Measurements from ENCODE around the gene CBFA2T3. TPM values are rescaled to one million over a fixed set of nuclear protein-coding genes. Genes with fewer than 3 reads are reported as not detected.

CBFA2T3 gene
- total RNA-seq, 1 experiment from 2014 or later = not detected

DNA sequence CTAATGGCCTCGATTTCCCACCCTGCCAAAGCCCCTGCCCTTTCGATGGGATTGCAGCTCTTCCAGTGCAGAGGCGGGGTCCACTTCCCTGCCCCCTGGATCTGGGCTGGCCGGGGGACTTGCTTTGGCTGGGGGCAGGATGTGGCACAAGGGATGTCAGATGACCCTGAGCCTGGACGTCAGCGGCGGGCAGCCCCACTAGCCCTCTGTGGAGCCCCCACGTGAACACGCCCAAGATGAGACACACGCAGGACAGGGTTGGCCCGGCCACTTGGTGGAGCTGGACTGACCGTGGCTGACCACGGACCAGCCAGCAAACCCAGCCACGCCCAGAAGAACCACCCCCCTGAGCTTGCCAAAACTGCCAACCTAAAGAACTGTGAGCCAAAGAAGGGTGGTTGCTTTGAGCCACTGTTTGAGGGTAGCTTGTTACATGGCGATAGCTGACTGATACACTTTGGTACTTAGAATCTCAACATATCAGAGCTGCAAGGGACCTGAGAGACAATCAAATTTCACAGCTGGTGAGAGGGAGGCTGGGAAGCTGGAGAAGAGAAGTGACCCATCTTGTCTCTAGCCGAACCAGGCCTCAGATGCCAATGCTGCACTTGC, 63.9 kb downstream of the CBFA2T3 start:
- no peak for DNase-seq (ENCODE audit: extremely low read depth, low read depth)

DNA sequence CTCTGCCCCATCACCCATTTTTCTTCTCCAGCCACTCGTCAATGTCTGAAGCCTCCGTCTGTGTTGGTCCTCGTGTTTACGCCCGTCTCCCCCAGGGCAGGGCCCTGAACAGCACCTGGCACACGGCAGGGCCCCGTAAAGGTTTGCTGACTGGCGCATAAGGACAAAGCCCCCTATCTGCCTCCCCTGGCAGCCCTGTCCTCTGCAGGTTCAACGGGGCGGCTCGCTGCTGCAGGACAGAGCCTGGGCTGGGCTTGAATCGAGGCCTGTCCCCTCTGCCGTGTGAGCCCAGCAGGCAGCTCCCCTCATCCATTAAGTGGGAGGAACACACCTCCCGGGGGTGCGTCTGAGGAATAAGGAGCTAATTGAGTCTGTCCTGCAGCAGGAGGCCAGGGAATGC, 64.5 kb downstream of the CBFA2T3 start:
- DNase-seq (ENCODE audit: extremely low read depth, low read depth) = no peak

DNA sequence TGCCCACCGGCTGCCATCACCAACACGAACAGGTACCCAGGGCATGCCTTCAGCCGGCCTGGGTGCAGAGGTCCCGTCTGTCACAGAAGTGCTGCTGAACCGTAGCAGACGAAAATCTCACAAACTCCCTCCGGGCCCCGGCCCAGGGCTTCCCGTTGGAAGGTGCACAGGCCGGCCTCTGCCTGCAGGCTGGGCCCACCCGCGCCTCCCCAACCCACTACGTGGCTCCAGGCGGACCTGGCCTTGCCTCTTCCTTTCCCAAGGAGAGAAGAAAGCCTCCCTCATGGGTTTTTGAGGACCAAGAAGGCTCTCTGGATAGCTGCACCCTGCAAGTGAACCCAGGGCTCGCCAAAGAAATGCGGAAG, 65.1 kb downstream of the CBFA2T3 start:
- no peak for DNase-seq (ENCODE audit: extremely low read depth, low read depth)

DNA sequence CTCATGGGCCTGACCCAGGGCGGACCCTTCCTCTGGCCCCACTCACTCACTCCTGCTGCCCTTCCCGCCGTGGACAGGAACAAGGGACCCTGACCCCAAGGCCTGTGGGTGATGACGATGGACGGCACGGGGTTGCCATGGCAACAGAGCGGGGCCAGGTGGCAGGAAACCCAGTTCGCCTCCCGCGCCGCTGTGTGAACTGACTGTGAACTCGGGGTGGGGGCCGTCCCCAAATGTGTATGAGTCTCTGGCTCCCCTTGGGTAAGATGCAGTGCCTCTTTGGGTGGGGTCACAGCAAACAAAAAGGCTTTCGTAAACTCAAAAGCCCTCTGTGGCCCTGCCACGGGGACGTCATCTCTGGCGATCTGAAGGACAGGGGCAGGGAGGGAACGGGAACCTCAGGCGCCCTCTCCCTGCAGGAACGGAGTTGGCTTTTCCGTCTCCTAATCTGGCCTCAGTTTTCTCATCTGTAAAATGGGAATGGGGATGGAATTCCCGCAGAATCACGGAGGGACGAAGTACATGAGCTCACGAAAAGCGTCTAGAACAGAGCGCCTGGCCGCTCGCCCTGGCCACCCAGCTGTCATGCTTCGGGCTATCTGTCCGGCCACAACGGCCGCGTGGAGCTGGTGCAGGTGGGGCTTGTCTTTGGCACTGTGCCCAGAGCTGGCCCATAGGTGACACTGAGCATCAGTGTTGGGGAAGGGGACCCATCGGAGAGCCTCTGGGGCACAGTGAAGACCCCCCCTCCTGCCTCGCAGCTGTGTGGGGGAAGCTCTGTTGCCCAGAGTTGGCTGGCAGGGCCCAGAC, 65.7 kb downstream of the CBFA2T3 start:
- no peak for DNase-seq (ENCODE audit: extremely low read depth, low read depth)

DNA sequence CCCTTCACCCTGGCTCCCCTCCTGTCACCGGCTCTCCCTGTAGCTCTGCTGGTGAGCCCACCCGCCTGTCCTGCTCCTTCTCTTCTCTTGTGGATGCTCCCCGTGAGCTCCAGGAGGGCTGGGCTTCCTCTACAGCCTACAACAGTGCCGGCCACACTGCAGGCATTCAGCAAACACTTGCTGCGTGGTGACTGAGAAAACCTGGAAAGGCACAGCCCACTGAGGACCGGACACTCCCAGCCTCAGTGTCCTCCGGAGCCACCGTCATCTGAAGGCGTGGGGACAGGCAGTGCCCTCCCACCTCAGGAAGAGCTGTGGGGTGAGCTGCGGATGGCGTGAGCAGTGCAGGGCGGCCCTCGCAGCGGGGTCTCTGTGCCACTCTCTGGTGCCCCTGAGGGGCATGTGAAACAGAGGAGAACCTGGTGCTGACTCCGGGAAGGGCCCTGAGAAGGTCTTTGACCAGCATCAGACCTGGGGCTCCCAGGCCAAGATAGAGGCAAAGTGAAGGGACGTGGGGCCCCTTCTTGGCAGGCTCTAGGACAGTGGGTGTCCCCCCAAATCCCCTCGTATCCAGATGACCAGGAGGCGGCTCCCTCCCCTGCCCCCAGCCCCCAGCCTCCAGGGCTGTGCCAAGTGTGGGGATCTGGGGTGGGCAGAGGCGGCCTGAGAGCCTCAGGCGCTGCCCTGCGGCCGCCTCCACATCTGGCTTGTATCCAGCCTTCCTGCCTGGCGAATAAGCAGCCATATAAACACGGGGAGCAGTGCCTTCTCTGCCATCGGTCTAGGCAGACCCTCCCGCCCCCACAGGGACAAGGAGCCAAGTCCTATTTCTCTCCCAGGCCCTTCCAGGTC, 66.5 kb downstream of the CBFA2T3 start:
- no peak for DNase-seq (ENCODE audit: extremely low read depth, low read depth)

DNA sequence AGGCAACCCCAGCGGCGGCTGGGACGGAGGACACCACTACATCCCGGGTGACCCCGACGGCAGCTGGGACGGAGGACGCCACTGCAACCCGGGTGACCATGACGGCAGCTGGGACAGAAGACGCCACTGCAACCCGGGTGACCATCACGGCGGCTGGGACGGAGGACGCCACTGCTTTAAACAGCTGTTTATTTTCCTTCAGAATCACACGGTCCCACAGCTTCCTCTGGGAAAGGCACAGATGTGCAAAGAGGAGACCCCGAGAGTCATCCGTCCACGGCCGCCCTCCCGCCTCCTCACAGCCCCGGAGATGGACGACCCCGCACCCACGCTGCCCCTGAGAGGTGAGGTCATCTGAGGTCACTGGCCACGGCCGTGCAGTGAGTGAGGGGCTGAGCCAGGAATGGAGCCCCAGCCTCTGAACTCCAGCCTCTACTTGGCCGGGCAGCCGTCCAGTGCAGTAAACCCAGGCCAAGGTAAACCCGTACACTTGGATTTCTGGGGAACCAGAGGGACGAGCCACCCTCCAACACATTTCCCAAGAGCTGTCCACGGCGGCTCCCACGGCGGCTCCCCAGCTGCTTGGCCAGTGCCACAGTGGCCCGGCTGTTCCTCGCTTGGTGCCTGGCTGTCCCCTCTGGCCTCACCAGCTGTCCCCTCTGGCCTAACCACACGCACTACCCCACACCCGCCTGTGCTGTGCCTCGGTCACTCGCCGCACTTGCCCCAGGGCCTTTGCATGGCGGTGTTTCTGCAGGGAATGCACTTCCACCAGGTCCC, 67.4 kb downstream of the CBFA2T3 start:
- DNase-seq (ENCODE audit: extremely low read depth, low read depth) = no peak

DNA sequence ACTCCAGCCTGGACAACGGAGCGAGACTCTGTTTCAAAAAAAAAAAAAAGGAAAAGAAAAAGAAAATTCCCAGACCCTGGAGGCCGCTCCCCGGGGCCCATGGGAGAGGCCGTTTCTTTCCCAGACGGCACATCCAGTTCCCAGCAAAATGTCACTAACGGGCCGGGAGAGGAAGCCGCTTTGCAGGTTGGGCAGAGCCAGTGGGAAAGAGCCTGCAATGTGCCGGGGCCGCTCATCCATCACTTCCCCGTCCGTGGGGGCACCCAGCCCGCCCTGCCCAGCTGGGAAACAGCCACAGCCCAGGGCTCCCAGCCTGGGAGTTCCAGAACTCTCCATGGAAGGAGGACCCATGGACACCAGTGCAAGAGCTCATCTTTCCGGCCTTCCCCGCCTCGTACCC, 68.7 kb downstream of the CBFA2T3 start:
- no peak for DNase-seq (ENCODE audit: extremely low read depth, low read depth)

DNA sequence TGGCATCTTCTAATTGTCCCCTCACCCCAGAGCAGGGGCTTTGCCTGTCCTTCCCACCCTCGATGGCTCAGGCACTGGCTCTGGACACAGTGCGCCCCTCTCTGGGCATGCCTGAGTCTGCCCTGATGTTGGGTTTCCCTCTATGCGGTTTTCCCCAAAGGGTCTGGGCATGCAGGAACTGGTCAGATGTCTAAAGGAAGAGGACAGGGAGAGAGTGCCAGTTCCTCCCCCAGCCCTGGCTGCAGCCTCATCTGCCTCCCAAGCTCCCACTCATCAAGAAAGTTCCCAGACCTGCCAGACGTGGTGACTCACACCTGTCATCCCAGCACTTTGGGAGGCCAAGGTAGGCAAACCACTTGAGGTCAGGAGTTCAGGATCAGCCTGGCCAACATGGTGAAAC, 69.2 kb downstream of the CBFA2T3 start:
- DNase-seq (ENCODE audit: extremely low read depth, low read depth) = no peak

DNA sequence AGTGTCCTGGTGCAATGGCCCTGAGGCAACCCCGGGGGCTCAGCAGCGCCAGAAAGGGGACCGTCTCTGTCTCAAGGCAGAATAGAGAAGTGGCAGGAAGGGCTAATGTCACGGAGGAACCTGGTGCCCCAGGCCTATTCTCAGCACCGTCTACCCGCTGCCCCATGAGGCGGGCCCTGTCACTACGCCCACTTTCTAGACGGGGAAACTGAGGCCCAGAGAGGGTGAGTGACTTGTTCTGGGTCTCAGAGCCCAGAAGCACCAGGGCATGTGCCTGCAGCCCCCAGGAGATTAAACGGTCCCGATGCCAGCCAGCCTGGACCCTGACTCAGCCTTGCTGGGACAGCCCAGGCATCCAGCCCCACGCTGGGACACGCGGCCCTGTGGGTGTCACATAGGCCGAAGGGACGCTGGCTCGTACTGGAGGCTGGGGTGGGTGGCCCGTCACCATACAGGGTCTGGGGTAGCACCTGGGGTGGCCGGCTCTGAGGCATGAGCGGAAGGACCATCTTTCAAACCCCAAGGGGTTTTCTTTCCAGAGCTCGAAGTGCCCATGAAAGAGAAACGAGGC, 70.4 kb downstream of the CBFA2T3 start:
- no peak for DNase-seq (ENCODE audit: extremely low read depth, low read depth)

DNA sequence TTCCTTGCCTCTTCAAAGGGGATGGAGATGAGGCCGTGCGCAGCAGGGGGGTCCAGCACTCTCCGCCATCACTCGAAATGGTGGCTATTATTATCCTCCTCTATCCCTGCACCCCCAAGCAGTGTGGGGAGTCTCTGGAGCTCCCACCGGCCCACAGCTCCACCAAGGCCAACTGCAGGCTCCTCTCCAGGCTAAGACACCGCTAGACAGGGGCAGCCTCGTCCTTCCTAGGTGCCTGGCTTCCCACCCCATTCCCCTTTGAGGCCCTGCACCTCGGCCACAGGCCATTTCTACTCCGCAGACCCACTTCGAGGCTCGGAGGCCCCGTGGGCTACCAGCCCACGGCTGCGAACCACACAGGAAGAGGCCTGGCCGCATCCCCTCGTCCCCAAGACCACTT, 71.0 kb downstream of the CBFA2T3 start:
- no peak for DNase-seq (ENCODE audit: extremely low read depth, low read depth)

DNA sequence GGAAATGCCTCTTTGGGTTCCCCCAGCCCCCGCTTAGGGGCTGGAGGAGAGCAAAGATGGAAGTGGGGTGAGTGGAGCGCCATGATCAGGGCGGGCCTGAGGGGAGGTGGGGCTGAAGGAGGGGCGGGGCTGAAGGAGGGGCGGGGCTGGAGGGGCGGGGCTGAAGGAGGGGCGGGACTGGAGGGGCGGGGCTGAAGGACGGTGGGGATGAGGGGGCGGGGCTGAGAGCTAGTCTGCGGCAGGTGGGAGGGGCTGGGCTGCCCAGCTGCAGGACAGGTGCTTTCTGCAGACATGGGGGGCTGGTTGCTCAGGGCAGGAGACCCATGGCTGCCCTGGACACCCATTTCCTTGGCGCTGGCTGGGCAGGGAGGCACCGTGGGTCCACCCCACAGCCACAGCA, 71.4 kb downstream of the CBFA2T3 start:
- DNase-seq (ENCODE audit: extremely low read depth, low read depth) = no peak

DNA sequence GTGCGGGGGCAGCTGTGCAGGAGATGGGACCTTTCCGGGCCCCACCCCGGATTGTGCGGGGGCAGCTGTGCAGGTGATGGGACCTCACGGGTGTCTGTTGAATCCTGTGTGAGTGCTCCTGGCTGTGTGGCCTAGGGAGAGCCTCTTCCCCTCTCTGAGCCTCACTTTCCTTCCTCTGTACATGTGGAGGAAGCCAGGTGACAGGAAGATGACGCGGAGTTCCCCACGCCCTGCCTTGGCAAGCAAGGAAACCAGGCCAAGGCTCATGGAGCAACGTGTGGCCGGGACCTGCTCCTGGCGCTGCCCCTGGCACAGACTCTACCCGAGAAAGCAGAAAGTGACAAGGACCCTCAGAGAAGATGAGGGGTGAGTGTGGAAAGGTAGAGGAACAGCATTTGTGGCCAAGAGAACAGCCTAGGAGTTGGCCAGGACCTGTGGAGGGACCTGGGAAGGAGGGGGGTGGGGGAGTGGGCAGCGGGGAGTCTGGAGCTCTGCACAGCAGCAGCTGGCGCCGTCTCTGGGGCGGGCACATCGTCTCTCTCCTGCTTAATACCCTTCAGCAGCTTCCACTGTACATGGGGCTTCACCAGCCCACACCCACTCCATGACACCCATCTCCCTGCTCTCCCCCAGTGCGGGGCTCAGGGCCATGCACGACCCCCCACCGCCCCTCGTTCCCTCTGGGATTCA, 72.2 kb downstream of the CBFA2T3 start:
- no peak for DNase-seq (ENCODE audit: extremely low read depth, low read depth)

DNA sequence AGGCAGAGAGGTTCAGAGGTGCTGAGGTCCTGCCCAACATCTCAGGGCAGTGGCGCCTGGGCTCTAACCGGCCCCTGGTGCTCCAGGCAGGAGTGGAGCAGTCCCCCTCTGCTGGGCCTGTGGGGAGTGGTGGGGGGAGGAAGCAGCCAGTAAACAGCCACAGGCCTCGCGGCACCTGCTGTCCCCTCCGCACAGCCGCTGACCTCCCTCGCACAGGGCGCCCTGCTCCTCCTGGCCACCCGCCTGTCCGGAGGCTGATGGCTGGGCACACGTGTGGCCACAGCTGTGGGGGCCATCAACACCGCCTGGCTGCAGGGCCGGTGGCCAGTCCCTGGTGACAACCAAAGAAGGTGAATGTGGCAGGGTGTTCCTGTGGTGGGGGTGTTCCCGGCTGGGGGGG, 73.7 kb downstream of the CBFA2T3 start:
- DNase-seq (ENCODE audit: extremely low read depth, low read depth) = no peak

DNA sequence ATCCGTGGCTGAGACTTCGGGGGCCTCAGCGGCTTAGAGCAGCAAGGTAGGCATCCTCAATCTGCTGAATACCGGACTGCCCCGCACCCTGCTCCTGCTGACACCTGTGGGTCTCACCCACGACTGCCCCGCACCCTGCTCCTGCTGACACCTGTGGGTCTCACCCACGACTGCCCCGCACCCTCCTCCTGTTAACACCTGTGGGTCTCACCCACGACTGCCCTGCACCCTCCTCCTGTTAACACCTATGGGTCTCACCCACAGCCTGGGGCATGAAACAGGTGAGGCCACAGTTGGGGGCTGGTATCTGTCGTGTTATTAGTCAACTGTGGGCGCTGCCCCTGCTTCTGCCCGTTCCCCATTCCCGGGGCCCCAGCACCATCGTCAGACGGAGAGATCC, 74.3 kb downstream of the CBFA2T3 start:
- no peak for DNase-seq (ENCODE audit: extremely low read depth, low read depth)

DNA sequence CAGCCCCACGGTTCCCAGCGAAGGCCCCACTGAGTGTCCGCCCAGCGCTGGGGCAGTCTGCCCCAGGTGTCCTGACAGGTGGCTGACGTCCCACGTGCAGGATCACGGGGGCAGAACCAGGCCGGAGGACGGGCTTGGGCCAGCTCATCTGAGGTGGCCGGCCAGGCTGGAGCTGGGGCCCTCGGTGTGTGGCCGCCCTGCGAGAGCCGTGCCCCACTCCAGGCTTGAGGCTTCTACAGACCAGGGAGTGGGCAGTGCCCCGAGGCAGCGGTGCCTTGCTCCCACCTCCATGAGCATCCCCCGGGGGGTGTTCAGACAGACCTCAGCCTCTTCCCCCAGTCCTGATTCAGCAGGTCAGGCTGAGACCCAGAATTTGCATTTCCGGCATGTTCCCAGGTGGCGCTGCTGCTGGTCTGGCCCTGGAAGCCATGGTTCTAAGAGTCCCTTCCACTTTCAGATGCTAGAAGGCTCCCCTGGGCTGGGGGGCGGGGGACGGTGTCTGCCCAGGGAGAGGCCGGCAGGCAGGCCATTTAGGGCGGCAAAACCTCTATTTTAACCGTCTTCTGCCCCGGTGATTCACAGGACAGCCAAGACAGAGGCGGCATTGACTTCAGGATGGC, 75.2 kb downstream of the CBFA2T3 start:
- no peak for DNase-seq (ENCODE audit: extremely low read depth, low read depth)

DNA sequence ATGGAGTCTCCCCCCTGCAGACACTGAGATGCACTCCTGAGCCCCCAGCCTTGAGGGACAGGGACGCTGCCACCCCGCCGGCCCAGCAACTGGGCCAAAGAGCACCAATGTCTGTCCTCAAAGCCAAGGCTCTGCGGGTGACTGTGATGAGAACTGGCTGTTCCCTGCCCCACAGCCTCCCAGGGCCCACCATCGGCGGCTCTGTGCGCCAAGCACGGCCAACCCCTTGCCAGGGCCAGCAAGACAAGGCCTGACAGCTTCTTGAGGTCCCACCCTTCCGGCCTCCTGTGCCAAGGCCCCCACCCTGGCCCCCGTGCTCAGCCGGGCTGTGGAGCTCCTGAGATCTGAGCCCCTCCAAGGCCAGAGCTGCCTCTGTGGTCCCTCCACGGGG, 76.3 kb downstream of the CBFA2T3 start:
- DNase-seq (ENCODE audit: extremely low read depth, low read depth) = no peak

DNA sequence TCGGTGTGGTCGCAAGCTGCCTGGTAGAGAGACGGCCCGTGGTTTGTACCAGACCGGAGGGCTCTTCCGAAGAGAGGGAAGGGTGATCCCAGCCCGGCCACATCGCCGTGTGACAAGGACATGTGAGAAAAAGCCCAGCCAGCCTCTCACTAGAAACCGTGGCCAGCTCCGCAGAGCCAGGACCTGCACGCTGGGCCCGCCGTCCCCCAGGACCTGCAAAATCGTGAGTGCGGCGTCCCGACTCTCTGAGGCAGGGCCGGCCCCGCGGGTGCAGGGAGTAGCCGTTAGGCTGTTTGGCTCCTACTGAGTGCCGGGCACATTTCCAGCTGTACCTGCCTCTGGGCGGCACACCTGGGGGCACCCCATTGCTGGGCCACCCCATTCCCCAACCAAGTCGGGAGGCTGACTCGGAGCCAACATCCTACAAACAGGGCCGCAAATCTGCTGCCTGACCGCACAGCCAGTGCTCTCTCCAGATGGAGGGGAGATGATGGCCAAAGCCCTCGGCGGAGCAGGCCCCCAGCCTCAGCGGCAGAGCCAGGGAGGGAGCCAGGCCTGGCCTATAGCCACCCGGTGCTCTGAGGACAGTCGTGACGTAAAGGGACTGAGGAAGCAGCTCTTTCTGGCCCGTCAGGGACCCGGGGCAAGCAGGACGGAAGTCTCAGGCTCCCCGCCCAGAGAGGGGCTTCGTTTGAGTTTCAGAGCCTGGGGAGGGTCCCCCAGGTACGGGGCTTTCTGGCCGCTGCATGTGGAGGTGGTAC, 76.9 kb downstream of the CBFA2T3 start:
- DNase-seq (ENCODE audit: extremely low read depth, low read depth) = no peak

DNA sequence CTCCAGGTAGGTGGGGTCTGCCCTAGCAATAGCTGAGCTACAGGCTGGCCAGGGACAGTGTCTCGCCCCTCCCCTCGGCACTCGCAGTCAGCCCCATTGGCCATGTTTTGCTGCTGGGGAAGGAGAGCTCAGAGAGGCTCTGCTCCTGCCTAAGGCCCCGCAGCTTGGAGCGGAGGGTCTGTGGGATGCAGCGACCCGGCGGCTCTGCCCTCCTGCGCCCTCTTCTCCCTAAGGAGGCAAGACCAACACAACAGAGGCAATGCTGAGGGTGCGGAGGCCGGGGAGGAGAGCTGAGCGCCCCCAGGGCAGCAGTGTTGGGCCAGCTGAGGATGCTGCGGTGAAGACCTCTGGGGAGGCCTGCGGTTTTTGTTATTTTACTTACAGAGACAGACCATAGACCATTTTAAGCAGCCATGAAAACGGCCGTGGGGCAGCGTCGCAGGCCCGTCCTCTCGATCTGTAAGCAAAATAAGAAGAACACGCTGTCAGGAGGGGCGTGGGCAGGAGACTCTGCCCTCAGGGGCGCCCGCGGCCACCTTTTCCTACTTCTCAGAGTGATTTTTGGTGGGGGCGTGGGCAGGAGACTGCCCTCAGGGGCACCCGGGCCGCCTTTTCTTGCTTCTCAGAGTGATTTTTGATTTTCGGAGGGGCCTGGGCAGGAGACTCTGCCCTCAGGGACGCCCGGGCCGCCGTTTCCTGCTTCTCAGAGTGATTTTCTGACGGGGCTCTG, 79.1 kb downstream of the CBFA2T3 start:
- DNase-seq (ENCODE audit: extremely low read depth, low read depth) = no peak
